Measurements from ENCODE around the gene IL17REL. TPM values are rescaled to one million over a fixed set of nuclear protein-coding genes. Genes with fewer than 3 reads are reported as not detected.
"Not testable (repeated sequence)": the region's sequence is repeated elsewhere in the genome, so short reads cannot be mapped to it uniquely, and the experiment has no call there.

The IL17REL gene
- total RNA-seq, 3 donors from 2014 or later, result not detected

GRCh38 chr22:49983148-49984042, 29.2 kb downstream of the IL17REL start:
- TF ChIP-seq POLR2A (IDR thresholded peaks at IDR 0.05) (no peak), CTCF (IDR thresholded peaks at IDR 0.05) (no peak), POLR2AphosphoS5 (IDR thresholded peaks at IDR 0.05) (no peak)
- peaks cover 6 to 15% of the 10 kb centered on the region in 2 donors for H3K9me3 ChIP-seq
- H3K36me3 ChIP-seq, result no peaks in the 10 kb centered on the region
- peaks cover 0 to 5% of the 10 kb centered on the region in 2 donors for H3K4me1 ChIP-seq
- no peak overlapping the region for H3K27ac ChIP-seq
- intact Hi-C loops (cut with DNase I; ENCODE audit: low total_unique reads), result no loop called here
- peak in 1 of 2 donors; percentile 51 for DNase-seq (ENCODE audit: low spot score in 2 of 2)
- peak overlapping the region; percentile 3 to 63 (median 16) for H3K4me3 ChIP-seq
- H3K27me3 ChIP-seq, result peaks cover 7 to 21% of the 10 kb centered on the region in 2 donors

GRCh38 chr22:49981799-49982198, 30.8 kb downstream of the IL17REL start:
- H3K27ac ChIP-seq; H3K4me1 ChIP-seq; DNase-seq (ENCODE audit: low spot score in 2 of 2); H3K36me3 ChIP-seq; intact Hi-C loops (cut with DNase I; ENCODE audit: low total_unique reads); H3K4me3 ChIP-seq: not testable (repeated sequence)
- H3K27me3 ChIP-seq, result peaks cover 7 to 21% of the 10 kb centered on the region in 2 donors
- peaks cover 6 to 15% of the 10 kb centered on the region in 2 donors for H3K9me3 ChIP-seq

DNA sequence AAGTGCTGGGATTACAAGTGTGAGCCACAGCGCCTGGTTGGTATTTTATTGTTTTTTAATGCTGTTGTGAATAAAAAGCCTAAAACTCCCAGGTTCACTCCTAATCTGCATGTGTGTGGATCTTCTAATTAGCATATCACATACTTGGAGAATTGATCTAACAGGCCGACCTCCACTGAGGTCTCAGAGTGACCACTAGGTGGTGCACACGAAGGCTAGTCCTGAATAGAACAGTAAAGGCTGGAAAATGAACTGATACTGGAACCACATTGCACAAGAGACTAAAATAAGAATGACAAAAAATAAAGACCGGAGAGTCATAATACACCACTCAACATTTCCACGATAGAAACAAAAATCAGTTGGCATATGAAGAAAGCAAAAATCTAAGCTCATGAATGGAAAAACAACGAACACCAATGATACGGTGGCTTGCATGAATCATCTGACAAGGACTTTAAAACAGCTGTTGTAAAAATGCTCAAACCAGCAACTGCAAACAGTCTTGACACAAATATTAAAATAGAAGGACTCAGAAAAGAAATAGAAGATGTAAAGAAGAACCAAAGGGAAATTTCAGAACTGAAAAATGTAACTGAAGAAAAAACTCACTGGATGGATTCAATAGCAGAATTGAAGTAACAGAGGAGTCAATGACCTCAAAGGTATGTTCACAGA, 32.8 kb downstream of the IL17REL start:
- DNase-seq (ENCODE audit: low spot score in 2 of 2), result peak in 1 of 2 donors; percentile 37
- TF ChIP-seq CTCF (IDR thresholded peaks at IDR 0.05) (peak in 1 of 3 donors; percentile 44), POLR2AphosphoS5 (IDR thresholded peaks at IDR 0.05) (no peak)
- no peaks in the 10 kb centered on the region for H3K9me3 ChIP-seq

GRCh38 chr22:49977578-49977977, 35.0 kb downstream of the IL17REL start:
- intact Hi-C loops (cut with DNase I; ENCODE audit: low total_unique reads), result no loop called here

More for the DNA sequence above, 32.8 kb downstream of the IL17REL start:
- peaks cover 7 to 21% of the 10 kb centered on the region in 2 donors for H3K27me3 ChIP-seq
- H3K36me3 ChIP-seq, result no peaks in the 10 kb centered on the region
- intact Hi-C loops (cut with DNase I; ENCODE audit: low total_unique reads), result no loop called here
- H3K4me3 ChIP-seq, result no peak overlapping the region
- no peak overlapping the region for H3K27ac ChIP-seq
- H3K4me1 ChIP-seq, result peaks cover 0 to 5% of the 10 kb centered on the region in 2 donors

More at GRCh38 chr22:49977578-49977977, 35.0 kb downstream of the IL17REL start:
- Histone ChIP-seq H3K36me3 (no peaks in the 10 kb centered on the region), H3K27ac (no peak overlapping the region), H3K4me1 (no peaks in the 10 kb centered on the region), H3K4me3 (no peak overlapping the region), H3K9me3 (no peaks in the 10 kb centered on the region), H3K27me3 (peaks cover 0 to 5% of the 10 kb centered on the region in 2 donors)
- TF ChIP-seq POLR2AphosphoS5 (IDR thresholded peaks at IDR 0.05), result no peak
- TF ChIP-seq CTCF (IDR thresholded peaks at IDR 0.05), result no peak
- no peak for TF ChIP-seq POLR2A (IDR thresholded peaks at IDR 0.05)
- DNase-seq (ENCODE audit: low spot score in 2 of 2), result no peak
